HFF-Myc (cell line): ENCODE measurements around the gene F7.

Experiments used
- DNase-seq: peaks from one replicate; pipeline ENCODE4 v3.0.0-alpha.2; 2011; ENCODE audit warnings: low read depth; ENCODE audit errors: extremely low read depth
- H3K4me3 ChIP-seq: replicated peaks from 2 replicates; pipeline ENCODE4 v1.5.1; 2011; ENCODE audit warnings: low read depth, mild to moderate bottlenecking, control low read depth, low read length
- TF ChIP-seq, protein P1 (sequence below): IDR thresholded peaks from 2 replicates; pipeline ENCODE4 v1.5.1; 2012; ENCODE audit warnings: mild to moderate bottlenecking, low read depth, low read length, control low read depth; ENCODE audit errors: missing control alignments

The F7 gene

DNA sequence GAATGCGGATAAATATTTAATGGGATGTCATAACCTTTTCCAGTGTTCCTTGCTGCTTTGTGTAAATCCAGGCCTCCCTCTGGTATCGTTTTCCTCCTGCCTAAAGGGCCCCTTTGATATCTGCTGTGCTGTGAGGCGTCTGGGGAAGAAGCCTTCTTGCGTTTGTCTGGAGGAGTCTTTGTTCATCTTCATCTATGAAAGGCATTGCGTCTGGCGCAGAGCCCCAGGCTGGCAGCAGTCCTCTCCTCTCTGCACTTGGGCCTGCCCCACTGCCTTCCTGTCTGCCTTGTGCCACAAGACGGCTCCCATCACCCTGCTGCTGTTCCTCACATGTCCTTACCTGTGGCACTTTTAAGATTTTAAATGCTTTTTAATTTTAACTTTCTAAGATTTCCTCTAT, 62.6 kb downstream of the F7 start:
- H3K4me3 ChIP-seq, result no peak overlapping the region
- DNase-seq, result no peak
- TF ChIP-seq, protein P1, sequence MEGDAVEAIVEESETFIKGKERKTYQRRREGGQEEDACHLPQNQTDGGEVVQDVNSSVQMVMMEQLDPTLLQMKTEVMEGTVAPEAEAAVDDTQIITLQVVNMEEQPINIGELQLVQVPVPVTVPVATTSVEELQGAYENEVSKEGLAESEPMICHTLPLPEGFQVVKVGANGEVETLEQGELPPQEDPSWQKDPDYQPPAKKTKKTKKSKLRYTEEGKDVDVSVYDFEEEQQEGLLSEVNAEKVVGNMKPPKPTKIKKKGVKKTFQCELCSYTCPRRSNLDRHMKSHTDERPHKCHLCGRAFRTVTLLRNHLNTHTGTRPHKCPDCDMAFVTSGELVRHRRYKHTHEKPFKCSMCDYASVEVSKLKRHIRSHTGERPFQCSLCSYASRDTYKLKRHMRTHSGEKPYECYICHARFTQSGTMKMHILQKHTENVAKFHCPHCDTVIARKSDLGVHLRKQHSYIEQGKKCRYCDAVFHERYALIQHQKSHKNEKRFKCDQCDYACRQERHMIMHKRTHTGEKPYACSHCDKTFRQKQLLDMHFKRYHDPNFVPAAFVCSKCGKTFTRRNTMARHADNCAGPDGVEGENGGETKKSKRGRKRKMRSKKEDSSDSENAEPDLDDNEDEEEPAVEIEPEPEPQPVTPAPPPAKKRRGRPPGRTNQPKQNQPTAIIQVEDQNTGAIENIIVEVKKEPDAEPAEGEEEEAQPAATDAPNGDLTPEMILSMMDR, result no peak

DNA sequence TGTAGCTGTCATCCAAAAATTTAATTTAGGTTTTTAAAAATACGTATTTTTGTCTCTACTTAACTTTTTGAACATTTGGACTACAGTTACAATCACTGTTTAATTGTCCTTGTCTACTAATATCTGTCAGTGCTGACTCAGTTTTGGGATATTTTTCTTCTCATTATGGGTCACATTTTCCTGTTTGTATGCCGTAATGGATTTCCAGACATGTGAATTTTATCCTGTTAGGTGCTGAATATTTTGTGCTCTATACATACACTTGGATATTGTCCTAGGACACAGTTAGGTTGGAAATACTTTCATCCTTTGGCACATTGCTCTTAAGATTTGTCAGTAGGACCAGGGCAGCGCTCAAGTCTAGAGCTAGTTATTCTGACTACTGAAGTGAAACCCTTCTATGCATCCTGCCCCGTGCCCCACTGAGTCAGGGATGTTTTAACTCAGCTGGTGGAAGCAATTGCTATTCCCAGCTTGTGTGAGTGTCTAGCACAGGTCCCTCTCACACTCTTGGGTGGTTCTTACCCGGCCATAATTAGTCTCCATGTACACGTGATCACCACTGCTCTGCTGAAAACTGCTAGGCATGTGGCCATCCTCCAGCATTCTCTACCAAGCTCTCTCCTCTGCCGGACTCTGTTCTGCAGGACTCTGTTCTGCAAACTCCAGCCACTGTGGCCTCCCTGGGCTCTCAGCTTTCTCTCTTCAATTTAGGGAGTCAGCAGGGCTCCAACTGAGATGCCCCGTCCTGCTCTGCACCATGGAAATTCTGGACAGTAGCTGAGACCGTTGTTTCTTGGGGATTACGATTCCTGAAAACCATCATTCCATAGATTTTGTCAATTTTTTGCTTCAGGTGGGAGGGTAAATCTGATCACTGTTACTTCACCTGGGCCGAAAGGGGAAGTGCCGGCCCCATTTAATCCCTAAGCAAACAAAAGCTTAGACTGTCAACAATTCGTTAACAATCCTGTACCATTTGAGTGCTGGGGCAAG, 64.0 kb downstream of the F7 start:
- TF ChIP-seq, protein P1, result no peak
- no peak overlapping the region for H3K4me3 ChIP-seq
- no peak for DNase-seq
